ENCODE data around the gene TRIO. TPM values are rescaled to one million over a fixed set of nuclear protein-coding genes. Genes with fewer than 3 reads are reported as not detected.

Gene TRIO
- total RNA-seq, 6 donors from 2014 or later: 138 to 408 (median 156) TPM

GRCh38 chr5:14280294-14280854 is 137.2 kb downstream of the TRIO start:
- Histone ChIP-seq H3K9me3 (no peaks in the 10 kb centered on the region), H3K4me3 (no peak overlapping the region), H3K27me3 (no peaks in the 10 kb centered on the region), H3K4me1 (no peaks in the 10 kb centered on the region), H3K36me3 (peaks cover 0 to 9% (median 2%) of the 10 kb centered on the region in 4 donors), H3K27ac (no peak overlapping the region)
- WGBS, 2 donors: 88 to 89% methylated on average over 11 of the region's 11 CpGs
- no peak for TF ChIP-seq POLR2A (IDR thresholded peaks at IDR 0.05)
- TF ChIP-seq POLR2AphosphoS5 (IDR thresholded peaks at IDR 0.05): no peak
- TF ChIP-seq CTCF (IDR thresholded peaks at IDR 0.05): no peak
- TF ChIP-seq EP300 (IDR thresholded peaks at IDR 0.05): no peak
- ATAC-seq (ENCODE audit: low FRiP score in 2 of 2) (no peak), DNase-seq (no peak)

DNA sequence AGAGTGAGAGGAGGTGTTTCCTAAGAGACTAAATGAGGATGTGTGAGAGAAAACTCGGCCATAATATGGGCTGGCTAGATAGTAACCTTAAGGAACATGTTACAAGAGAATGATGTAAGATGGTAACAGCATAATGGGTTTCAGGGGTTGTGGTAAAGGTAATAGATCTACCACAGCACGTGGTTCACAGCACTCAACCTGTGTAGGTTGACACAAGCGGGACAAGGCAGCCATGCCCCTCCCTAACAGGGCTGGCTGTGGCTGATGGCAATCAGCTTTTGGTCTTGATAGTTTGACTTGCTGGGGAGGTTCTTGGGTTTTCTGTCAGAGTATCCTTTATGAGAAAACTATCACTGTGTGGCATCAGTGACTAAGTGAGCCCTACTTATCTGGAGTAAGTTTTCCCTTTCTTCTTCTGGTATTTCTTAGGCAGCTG is 138.6 kb downstream of the TRIO start:
- no peaks in the 10 kb centered on the region for H3K27me3 ChIP-seq
- DNase-seq: no peak
- no peaks in the 10 kb centered on the region for H3K9me3 ChIP-seq
- TF ChIP-seq CTCF (IDR thresholded peaks at IDR 0.05) (no peak), POLR2AphosphoS5 (IDR thresholded peaks at IDR 0.05) (no peak), EP300 (IDR thresholded peaks at IDR 0.05) (no peak), POLR2A (IDR thresholded peaks at IDR 0.05) (no peak)
- H3K36me3 ChIP-seq: peaks cover 0 to 13% (median 5%) of the 10 kb centered on the region in 4 donors
- H3K4me3 ChIP-seq: no peak overlapping the region
- no peak overlapping the region for H3K27ac ChIP-seq
- 75 to 86% methylated on average over 3 of the region's 3 CpGs for WGBS, 2 donors
- H3K4me1 ChIP-seq: no peaks in the 10 kb centered on the region
- ATAC-seq (ENCODE audit: low FRiP score in 2 of 2): no peak

DNA sequence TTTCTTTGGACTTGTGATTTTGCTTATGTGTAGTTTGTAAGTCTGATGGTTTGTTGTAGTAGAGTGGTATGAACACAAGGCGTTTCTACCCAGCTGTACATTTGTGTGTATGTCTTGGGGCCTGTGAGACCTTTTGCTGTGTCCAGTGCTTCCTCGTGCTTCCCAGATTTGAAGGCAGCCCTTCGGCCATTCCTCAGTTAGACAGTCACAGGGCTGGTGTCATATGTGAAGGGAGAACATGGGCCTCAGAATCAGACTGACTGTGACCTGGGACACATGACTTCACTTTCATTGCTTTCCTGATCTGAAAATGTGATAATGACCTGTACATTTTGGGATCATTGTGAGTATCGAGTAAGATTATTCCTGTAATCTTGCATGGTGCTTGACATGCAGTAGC is 140.0 kb downstream of the TRIO start:
- no peak overlapping the region for H3K27ac ChIP-seq
- no peak for TF ChIP-seq CTCF (IDR thresholded peaks at IDR 0.05)
- TF ChIP-seq POLR2AphosphoS5 (IDR thresholded peaks at IDR 0.05): no peak
- no peak for TF ChIP-seq POLR2A (IDR thresholded peaks at IDR 0.05)
- no peak for TF ChIP-seq EP300 (IDR thresholded peaks at IDR 0.05)
- H3K27me3 ChIP-seq: no peaks in the 10 kb centered on the region
- no peaks in the 10 kb centered on the region for H3K9me3 ChIP-seq
- ATAC-seq (ENCODE audit: low FRiP score in 2 of 2) (no peak), DNase-seq (no peak)
- H3K4me3 ChIP-seq: no peak overlapping the region
- WGBS, 2 donors: 81 to 88% methylated on average over 4 of the region's 4 CpGs
- H3K36me3 ChIP-seq: peaks cover 0 to 27% (median 7%) of the 10 kb centered on the region in 4 donors
- no peaks in the 10 kb centered on the region for H3K4me1 ChIP-seq

DNA sequence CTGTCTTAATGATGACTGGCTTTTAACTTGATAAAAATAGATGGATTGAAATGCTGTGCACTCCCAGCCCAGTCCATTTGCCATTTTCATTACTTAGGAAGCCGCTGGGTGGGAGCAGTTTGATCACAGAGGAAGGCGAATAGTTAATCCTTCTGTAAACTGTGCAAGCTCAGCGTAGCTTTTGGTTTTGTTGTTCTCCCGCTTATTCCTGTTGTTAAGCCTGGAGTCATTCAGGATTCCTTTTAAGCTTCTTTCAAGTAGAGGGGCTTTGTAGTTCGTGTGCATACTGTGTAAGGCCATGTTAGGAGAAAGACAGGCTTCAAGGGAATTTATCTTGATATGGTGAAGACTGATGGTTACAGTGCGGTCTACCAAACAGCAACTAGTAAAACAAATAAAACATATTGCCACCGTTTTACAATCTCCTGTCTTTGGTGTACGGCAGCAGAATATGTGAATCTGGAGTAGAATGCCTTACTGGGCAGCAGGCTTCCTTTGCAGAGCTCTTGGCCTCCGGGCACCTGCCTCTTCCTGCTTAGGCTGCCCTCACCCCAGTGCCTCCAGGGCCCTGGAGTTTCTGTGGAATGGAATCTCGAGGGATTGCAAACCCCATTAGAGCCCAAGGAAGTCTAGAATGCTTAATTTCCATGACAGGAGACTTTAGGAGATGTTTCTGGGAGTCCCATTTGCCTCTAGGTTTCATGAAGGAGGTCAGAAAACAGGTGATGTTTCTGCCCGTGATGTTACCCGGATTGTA is 141.4 kb downstream of the TRIO start:
- peaks cover 0 to 34% (median 7%) of the 10 kb centered on the region in 4 donors for H3K36me3 ChIP-seq
- no peak for ATAC-seq (ENCODE audit: low FRiP score in 2 of 2)
- DNase-seq: no peak
- H3K4me1 ChIP-seq: no peaks in the 10 kb centered on the region
- H3K9me3 ChIP-seq: no peaks in the 10 kb centered on the region
- H3K27ac ChIP-seq: no peak overlapping the region
- no peak for TF ChIP-seq CTCF (IDR thresholded peaks at IDR 0.05)
- TF ChIP-seq POLR2AphosphoS5 (IDR thresholded peaks at IDR 0.05): no peak
- TF ChIP-seq POLR2A (IDR thresholded peaks at IDR 0.05): no peak
- TF ChIP-seq EP300 (IDR thresholded peaks at IDR 0.05): no peak
- H3K27me3 ChIP-seq: no peaks in the 10 kb centered on the region
- 72 to 78% methylated on average over 12 of the region's 12 CpGs for WGBS, 2 donors
- H3K4me3 ChIP-seq: no peak overlapping the region

Measured in upper lobe of left lung (tissue), 6 donors.